Nephron progenitor cell (in vitro differentiated cells): ENCODE results near the gene SRSF12.
A peak's percentile ranks its signal among the peaks of the same experiment; 100 is the strongest.

Experiments
- DNase-seq: peaks from one replicate; pipeline ENCODE4 v3.0.0; 2021
- H3K27ac Mint-ChIP-seq: 2 replicates; pipeline ENCODE4 v1.8.0; 2021; ENCODE audit warnings: mild to moderate bottlenecking, moderate library complexity, mixed read lengths
- H3K27me3 Mint-ChIP-seq: 2 replicates; pipeline ENCODE4 v1.8.0; 2021; ENCODE audit warnings: mild to moderate bottlenecking, low read depth, mixed read lengths; ENCODE audit not compliant: poor library complexity
- H3K36me3 Mint-ChIP-seq: 2 replicates; pipeline ENCODE4 v1.8.0; 2021; ENCODE audit warnings: low read depth, mixed read lengths
- H3K4me1 Mint-ChIP-seq: 2 replicates; pipeline ENCODE4 v1.8.0; 2021; ENCODE audit warnings: mixed read lengths
- H3K4me3 Mint-ChIP-seq: 2 replicates; pipeline ENCODE4 v1.8.0; 2021; ENCODE audit warnings: mild to moderate bottlenecking, moderate library complexity, mixed read lengths
- H3K9me3 Mint-ChIP-seq: 2 replicates; pipeline ENCODE4 v1.8.0; 2021; ENCODE audit warnings: mild to moderate bottlenecking, moderate library complexity, mixed read lengths
- TF ChIP-seq, protein P1 (sequence below): fragments of 200-600 bp; sonication (generic); IDR thresholded peaks from 2 replicates; pipeline ENCODE4 v1.5.0; 2021; ENCODE audit warnings: antibody characterized with exemption

The SRSF12 gene

DNA sequence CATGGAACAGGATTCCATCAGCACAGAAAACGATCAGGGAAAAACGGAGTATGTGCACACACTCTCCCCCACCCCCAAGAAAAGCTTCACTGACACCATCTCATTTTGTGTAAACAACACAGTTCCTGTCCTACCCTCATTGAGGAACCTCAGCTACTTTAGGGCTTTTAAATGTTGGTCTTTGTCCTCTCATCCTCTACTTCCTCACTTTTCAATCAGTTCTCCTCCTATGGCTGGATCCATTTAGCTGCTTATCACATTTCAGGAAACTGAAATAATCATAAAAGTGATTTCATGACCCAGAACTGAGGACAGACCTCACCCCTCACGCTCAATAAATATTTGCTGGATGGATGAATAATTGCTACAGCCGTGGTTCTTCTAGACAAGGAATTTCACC lies 70.4 kb downstream of the SRSF12 start:
- Mint-ChIP-seq H3K9me3 (no peaks in the 10 kb centered on the region), H3K4me1 (peaks cover 14% of the 10 kb centered on the region), H3K4me3 (no peak overlapping the region), H3K36me3 (no peaks in the 10 kb centered on the region), H3K27me3 (peaks cover 5% of the 10 kb centered on the region), H3K27ac (peak overlapping the region; percentile 59)
- TF ChIP-seq, protein P1, sequence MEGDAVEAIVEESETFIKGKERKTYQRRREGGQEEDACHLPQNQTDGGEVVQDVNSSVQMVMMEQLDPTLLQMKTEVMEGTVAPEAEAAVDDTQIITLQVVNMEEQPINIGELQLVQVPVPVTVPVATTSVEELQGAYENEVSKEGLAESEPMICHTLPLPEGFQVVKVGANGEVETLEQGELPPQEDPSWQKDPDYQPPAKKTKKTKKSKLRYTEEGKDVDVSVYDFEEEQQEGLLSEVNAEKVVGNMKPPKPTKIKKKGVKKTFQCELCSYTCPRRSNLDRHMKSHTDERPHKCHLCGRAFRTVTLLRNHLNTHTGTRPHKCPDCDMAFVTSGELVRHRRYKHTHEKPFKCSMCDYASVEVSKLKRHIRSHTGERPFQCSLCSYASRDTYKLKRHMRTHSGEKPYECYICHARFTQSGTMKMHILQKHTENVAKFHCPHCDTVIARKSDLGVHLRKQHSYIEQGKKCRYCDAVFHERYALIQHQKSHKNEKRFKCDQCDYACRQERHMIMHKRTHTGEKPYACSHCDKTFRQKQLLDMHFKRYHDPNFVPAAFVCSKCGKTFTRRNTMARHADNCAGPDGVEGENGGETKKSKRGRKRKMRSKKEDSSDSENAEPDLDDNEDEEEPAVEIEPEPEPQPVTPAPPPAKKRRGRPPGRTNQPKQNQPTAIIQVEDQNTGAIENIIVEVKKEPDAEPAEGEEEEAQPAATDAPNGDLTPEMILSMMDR = no peak
- no peak for DNase-seq
